Measurements from ENCODE around the gene COQ8A. TPM values are rescaled to one million over a fixed set of nuclear protein-coding genes. Genes with fewer than 3 reads are reported as not detected.

Gene COQ8A
- total RNA-seq, 2 experiments from 2014 or later = 12.1 to 16.4 TPM

GRCh38 chr1:226946841-226947240 lies 6.7 kb downstream of the COQ8A start:
- H3K9me3 Mint-ChIP-seq (ENCODE audit: insufficient read depth) = no peaks in the 10 kb centered on the region
- ChIA-PET POLR2A (interaction anchor here (1.0 kb wide), 1 partner anchor 8 kb away, joined by 4 read pairs; no protein-coding TSS in a partner anchor), CTCF (interaction anchor here (1.4 kb wide), 1 partner anchor 188 kb away, joined by 3 read pairs; no protein-coding TSS in a partner anchor)
- no peaks in the 10 kb centered on the region for H3K27me3 Mint-ChIP-seq (ENCODE audit: low read depth)
- DNase-seq (no peak), ATAC-seq (no peak)
- no peak overlapping the region for H3K4me3 Mint-ChIP-seq
- no peaks in the 10 kb centered on the region for H3K36me3 Mint-ChIP-seq (ENCODE audit: low read depth)
- no peak overlapping the region for H3K27ac Mint-ChIP-seq
- peaks cover 2% of the 10 kb centered on the region for H3K4me1 Mint-ChIP-seq (ENCODE audit: low read depth)

GRCh38 chr1:226948051-226948450 lies 8.0 kb downstream of the COQ8A start:
- Mint-ChIP-seq H3K4me3 (no peak overlapping the region), H3K4me1 (ENCODE audit: low read depth) (peaks cover 2% of the 10 kb centered on the region), H3K27ac (no peak overlapping the region), H3K9me3 (ENCODE audit: insufficient read depth) (no peaks in the 10 kb centered on the region), H3K36me3 (ENCODE audit: low read depth) (no peaks in the 10 kb centered on the region), H3K27me3 (ENCODE audit: low read depth) (no peaks in the 10 kb centered on the region)
- ChIA-PET POLR2A (interaction anchor here (0.9 to 1.0 kb wide), 2 partner anchors 9 kb away, joined by 4 read pairs; no protein-coding TSS in a partner anchor), CTCF (no interaction called here)
- ATAC-seq = no peak
- no peak for DNase-seq

DNA sequence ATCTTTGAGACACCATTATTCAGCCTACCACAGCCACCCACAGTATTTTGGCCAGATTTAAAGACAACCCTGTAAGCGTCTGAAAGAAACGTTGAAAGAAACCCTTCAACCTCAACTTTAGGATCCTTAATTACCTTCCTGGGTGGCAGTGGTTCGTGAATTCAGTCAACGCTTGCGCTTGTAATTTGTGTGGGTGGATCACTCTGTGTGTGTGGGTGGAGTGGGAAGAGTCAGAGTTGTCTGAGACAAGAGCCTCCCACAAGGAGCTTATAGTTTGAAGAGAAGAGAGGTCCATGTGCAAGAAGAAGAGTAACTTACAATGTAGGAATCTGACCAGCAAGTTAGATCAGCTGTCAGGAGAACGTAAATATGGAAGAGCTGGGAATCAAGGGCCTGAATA lies 8.4 kb downstream of the COQ8A start:
- ATAC-seq (no peak), DNase-seq (no peak)
- Mint-ChIP-seq H3K27ac (no peak overlapping the region), H3K4me1 (ENCODE audit: low read depth) (peaks cover 2% of the 10 kb centered on the region), H3K27me3 (ENCODE audit: low read depth) (no peaks in the 10 kb centered on the region), H3K36me3 (ENCODE audit: low read depth) (no peaks in the 10 kb centered on the region), H3K9me3 (ENCODE audit: insufficient read depth) (no peaks in the 10 kb centered on the region), H3K4me3 (no peak overlapping the region)
- ChIA-PET CTCF (no interaction called here), POLR2A (interaction anchor here (0.9 kb wide), 1 partner anchor 10 kb away, joined by 4 read pairs; no protein-coding TSS in a partner anchor)

GRCh38 chr1:226948996-226949395 lies 8.9 kb downstream of the COQ8A start:
- DNase-seq = no peak
- ChIA-PET CTCF (no interaction called here), POLR2A (interaction anchor here (0.9 kb wide), 1 partner anchor 10 kb away, joined by 4 read pairs; no protein-coding TSS in a partner anchor)
- Mint-ChIP-seq H3K27ac (no peak overlapping the region), H3K36me3 (ENCODE audit: low read depth) (no peaks in the 10 kb centered on the region), H3K4me3 (no peak overlapping the region), H3K9me3 (ENCODE audit: insufficient read depth) (no peaks in the 10 kb centered on the region), H3K4me1 (ENCODE audit: low read depth) (no peaks in the 10 kb centered on the region), H3K27me3 (ENCODE audit: low read depth) (no peaks in the 10 kb centered on the region)
- no peak for ATAC-seq

DNA sequence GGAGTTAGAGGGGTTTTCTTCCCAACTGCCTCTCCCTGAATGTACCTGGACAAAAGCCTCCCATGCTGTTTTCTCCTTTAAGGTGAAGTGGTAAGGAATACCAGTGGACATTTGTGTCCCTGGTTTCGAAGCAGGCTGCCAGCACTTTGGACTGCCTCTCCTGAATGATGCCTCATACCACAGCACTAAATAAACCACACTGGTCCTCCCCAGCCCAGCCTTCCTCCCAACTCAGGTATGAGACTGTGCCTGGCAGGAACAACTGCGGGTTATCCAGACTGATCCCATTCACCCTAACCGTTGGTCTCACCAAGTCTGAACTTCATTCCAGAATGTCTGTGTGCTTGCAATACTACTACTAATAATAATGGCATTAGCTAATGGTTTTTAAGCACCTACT lies 9.3 kb downstream of the COQ8A start:
- Mint-ChIP-seq H3K27ac (no peak overlapping the region), H3K36me3 (ENCODE audit: low read depth) (no peaks in the 10 kb centered on the region), H3K4me3 (no peak overlapping the region), H3K27me3 (ENCODE audit: low read depth) (no peaks in the 10 kb centered on the region), H3K9me3 (ENCODE audit: insufficient read depth) (no peaks in the 10 kb centered on the region), H3K4me1 (ENCODE audit: low read depth) (no peaks in the 10 kb centered on the region)
- ChIA-PET CTCF (no interaction called here), POLR2A (no interaction called here)
- DNase-seq (no peak), ATAC-seq (no peak)

DNA sequence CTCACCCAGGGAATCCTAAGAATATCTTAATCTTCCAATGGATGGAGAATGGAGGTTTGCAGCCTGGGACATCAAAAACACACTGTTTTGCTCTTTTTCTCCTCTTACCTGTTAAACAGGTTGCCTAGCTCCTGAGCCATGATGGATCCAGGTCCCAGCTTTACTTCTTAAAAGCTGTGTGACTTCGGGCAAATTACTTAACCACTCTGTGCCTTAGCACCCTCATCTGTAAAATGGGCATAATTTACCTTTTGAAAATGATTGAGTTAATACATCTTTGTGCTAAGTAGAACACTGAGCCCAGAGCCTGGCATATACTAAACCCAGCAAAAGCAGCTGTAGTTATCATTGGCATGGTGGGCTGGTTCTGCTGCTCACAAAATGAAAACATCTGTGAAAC lies 10.2 kb downstream of the COQ8A start:
- DNase-seq (no peak), ATAC-seq (no peak)
- Mint-ChIP-seq H3K27me3 (ENCODE audit: low read depth) (no peaks in the 10 kb centered on the region), H3K36me3 (ENCODE audit: low read depth) (peaks cover 5% of the 10 kb centered on the region), H3K27ac (no peak overlapping the region), H3K4me3 (no peak overlapping the region), H3K9me3 (ENCODE audit: insufficient read depth) (no peaks in the 10 kb centered on the region), H3K4me1 (ENCODE audit: low read depth) (no peaks in the 10 kb centered on the region)
- ChIA-PET POLR2A (no interaction called here), CTCF (no interaction called here)

DNA sequence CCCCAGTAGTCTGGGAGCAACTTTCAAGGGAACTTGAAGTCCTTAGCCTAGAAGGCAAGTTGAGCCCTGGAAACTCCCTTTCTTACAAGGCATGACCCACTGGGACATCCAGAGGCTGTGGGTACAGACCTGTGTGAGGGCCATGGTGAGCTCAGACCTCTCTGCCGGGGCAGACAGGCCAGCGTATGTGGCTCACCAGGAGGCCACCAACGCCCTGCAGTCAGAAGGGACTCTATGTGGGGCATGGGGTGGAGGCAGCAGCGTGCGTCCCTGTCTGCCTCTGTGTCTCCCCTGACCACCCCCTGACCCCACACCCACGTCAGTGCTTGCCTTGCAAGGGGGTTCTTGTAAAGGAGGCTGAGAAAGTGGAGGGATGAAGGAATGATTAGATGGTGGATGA lies 10.8 kb downstream of the COQ8A start:
- H3K27me3 Mint-ChIP-seq (ENCODE audit: low read depth) = no peaks in the 10 kb centered on the region
- H3K9me3 Mint-ChIP-seq (ENCODE audit: insufficient read depth) = no peaks in the 10 kb centered on the region
- no peak overlapping the region for H3K27ac Mint-ChIP-seq
- CTCF ChIA-PET = no interaction called here
- no peaks in the 10 kb centered on the region for H3K4me1 Mint-ChIP-seq (ENCODE audit: low read depth)
- peaks cover 5% of the 10 kb centered on the region for H3K36me3 Mint-ChIP-seq (ENCODE audit: low read depth)
- no peak overlapping the region for H3K4me3 Mint-ChIP-seq
- POLR2A ChIA-PET = no interaction called here
- no peak for ATAC-seq
- no peak for DNase-seq

DNA sequence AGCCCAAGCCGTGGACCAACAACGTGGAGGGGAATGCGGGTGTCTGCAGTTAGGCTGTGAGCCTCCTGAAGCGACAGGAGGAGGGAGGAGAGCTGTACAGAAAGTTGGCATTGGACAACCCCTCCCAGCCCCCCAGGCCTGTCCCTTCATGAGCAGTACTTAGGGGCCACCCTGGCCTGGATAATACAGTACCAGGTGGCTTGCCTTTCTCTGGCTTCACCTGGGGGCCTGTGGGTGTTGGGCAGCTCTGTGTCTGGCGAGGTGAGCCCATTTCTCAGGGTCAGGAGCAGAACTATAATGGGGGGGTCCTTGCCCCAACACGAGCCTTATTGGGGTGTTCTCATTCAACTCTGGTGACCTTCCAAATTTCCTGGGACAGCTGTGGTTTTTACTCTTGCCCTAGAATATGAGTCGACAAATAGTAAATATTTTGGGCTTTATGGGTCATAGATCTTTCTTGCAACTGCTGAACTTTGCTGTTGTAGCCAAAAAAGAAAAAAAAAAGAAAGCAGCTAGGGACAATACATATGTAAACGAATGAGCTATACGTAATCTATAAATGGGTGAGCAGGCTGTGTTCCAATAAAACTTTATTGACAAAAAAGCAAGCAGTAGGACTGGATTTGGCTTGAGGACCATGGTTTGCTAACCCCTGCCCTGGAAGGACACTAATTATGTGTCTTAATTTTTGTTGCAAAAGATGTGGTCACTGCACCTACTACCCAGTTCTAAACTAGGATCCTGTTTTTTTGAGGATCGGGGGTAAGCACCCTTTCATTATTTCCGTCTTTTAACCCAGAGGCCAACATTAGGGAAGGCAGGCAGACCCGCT lies 11.4 kb downstream of the COQ8A start:
- DNase-seq (no peak), ATAC-seq (no peak)
- CTCF ChIA-PET = no interaction called here
- H3K36me3 Mint-ChIP-seq (ENCODE audit: low read depth) = peaks cover 5% of the 10 kb centered on the region
- no peak overlapping the region for H3K4me3 Mint-ChIP-seq
- H3K27me3 Mint-ChIP-seq (ENCODE audit: low read depth) = no peaks in the 10 kb centered on the region
- POLR2A ChIA-PET = no interaction called here
- no peaks in the 10 kb centered on the region for H3K9me3 Mint-ChIP-seq (ENCODE audit: insufficient read depth)
- H3K27ac Mint-ChIP-seq = no peak overlapping the region
- no peaks in the 10 kb centered on the region for H3K4me1 Mint-ChIP-seq (ENCODE audit: low read depth)

GRCh38 chr1:226952118-226952441 lies 12.0 kb downstream of the COQ8A start:
- Mint-ChIP-seq H3K4me1 (ENCODE audit: low read depth) (no peaks in the 10 kb centered on the region), H3K4me3 (no peak overlapping the region), H3K27me3 (ENCODE audit: low read depth) (no peaks in the 10 kb centered on the region), H3K9me3 (ENCODE audit: insufficient read depth) (no peaks in the 10 kb centered on the region), H3K27ac (no peak overlapping the region), H3K36me3 (ENCODE audit: low read depth) (peaks cover 5% of the 10 kb centered on the region)
- ATAC-seq (no peak), DNase-seq (no peak)
- POLR2A ChIA-PET = no interaction called here
- CTCF ChIA-PET = no interaction called here

GRCh38 chr1:226953175-226953800 lies 13.2 kb downstream of the COQ8A start:
- ATAC-seq (no peak), DNase-seq (no peak)
- CTCF ChIA-PET = no interaction called here
- Mint-ChIP-seq H3K27ac (no peak overlapping the region), H3K27me3 (ENCODE audit: low read depth) (no peaks in the 10 kb centered on the region), H3K4me3 (no peak overlapping the region), H3K9me3 (ENCODE audit: insufficient read depth) (peaks cover 8% of the 10 kb centered on the region), H3K4me1 (ENCODE audit: low read depth) (no peaks in the 10 kb centered on the region), H3K36me3 (ENCODE audit: low read depth) (peaks cover 6% of the 10 kb centered on the region)
- POLR2A ChIA-PET = no interaction called here

- peaks cover 6% of the 10 kb centered on the region for H3K36me3 Mint-ChIP-seq (ENCODE audit: low read depth)
- peaks cover 8% of the 10 kb centered on the region for H3K9me3 Mint-ChIP-seq (ENCODE audit: insufficient read depth)
- CTCF ChIA-PET = no interaction called here
- POLR2A ChIA-PET = no interaction called here
- no peak for DNase-seq
- H3K4me1 Mint-ChIP-seq (ENCODE audit: low read depth) = no peaks in the 10 kb centered on the region
- no peaks in the 10 kb centered on the region for H3K27me3 Mint-ChIP-seq (ENCODE audit: low read depth)
- no peak overlapping the region for H3K27ac Mint-ChIP-seq
- no peak for ATAC-seq
- H3K4me3 Mint-ChIP-seq = no peak overlapping the region
Measured at GRCh38 chr1:226954337-226954736, 14.2 kb downstream of the COQ8A start.

- no peak for DNase-seq
- Mint-ChIP-seq H3K4me3 (no peak overlapping the region), H3K27ac (no peak overlapping the region), H3K36me3 (ENCODE audit: low read depth) (peaks cover 6% of the 10 kb centered on the region), H3K27me3 (ENCODE audit: low read depth) (no peaks in the 10 kb centered on the region), H3K9me3 (ENCODE audit: insufficient read depth) (peaks cover 12% of the 10 kb centered on the region), H3K4me1 (ENCODE audit: low read depth) (no peaks in the 10 kb centered on the region)
- ATAC-seq = no peak
- POLR2A ChIA-PET = no interaction called here
- CTCF ChIA-PET = no interaction called here
Measured at GRCh38 chr1:226954777-226955176, 14.7 kb downstream of the COQ8A start.
